ENCODE measurements around the gene ME1. TPM values are rescaled to one million over a fixed set of nuclear protein-coding genes. Genes with fewer than 3 reads are reported as not detected.

Gene ME1
- total RNA-seq, 1 experiment from 2014 or later = 131 TPM

DNA sequence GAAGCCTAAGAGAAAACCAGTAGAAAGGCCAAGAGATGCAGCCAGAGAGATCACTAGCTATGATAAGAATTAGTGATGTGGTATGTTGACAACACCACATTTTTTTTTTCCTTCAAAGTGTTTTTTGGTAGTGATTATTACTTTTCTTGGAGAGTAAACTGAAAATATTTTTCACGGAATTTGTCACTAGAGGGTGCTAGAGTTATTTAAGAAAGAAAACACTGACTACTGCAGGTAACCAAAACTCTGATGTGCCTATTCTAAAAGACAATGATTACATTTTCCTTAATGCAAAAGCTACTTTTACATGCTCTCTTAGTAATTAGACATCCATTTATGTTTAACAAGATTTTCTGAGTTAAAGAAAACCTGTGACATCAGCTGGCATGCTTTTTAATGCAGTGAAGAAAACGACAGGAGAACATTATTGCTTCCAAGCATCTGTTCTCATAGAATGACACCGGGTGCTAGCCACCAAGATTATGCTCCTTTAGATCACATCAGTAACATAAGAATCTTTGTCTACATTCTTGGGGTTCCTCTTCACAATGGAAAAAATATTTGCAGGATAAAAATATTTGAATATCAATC, 208.9 kb downstream of the ME1 start:
- peaks cover 85% of the 10 kb centered on the region for H3K36me3 Mint-ChIP-seq (ENCODE audit: insufficient read depth, unreplicated experiment)
- peak overlapping the region; percentile 5 for H3K27ac Mint-ChIP-seq (ENCODE audit: unreplicated experiment)
- H3K9me3 Mint-ChIP-seq (ENCODE audit: unreplicated experiment) = no peaks in the 10 kb centered on the region
- H3K4me3 ChIP-seq (ENCODE audit: low read depth, low read length) = no peak overlapping the region
- peak overlapping the region; percentile 3 for H3K4me3 Mint-ChIP-seq (ENCODE audit: unreplicated experiment)
- H3K36me3 ChIP-seq (ENCODE audit: control insufficient read depth, insufficient read depth, low read length) = no peaks in the 10 kb centered on the region; the same call in 1 of the 2 replicates
- no TSS peak for BruUV-seq (replicated peaks)
- intact Hi-C loops (cut with micrococcal nuclease; ENCODE audit: unreplicated experiment) = loop anchor here (1.0 to 5.0 kb wide), 4 partner anchors 60 to 315 kb away; no protein-coding TSS in a partner anchor
- peaks cover 32% of the 10 kb centered on the region for H3K4me1 ChIP-seq
- no peak for DNase-seq
- H3K27me3 Mint-ChIP-seq (ENCODE audit: insufficient read depth, unreplicated experiment) = no peaks in the 10 kb centered on the region
- ChIA-PET CTCF (interaction anchor here (0.6 to 1.9 kb wide), 3 partner anchors 290 to 314 kb away, joined by 3 to 11 read pairs (median 3); partner anchors contain the start of gene PRSS35), POLR2A (interaction anchor here (1.1 kb wide), 1 partner anchor 291 kb away, joined by 3 read pairs; the partner anchor contains the start of gene PRSS35)
- H3K9me3 ChIP-seq = no peaks in the 10 kb centered on the region
- peaks cover 15% of the 10 kb centered on the region for H3K4me1 Mint-ChIP-seq (ENCODE audit: low read depth, unreplicated experiment)
- H3K27me3 ChIP-seq (replicated peaks; ENCODE audit: control insufficient read depth, insufficient read depth, low read length) = no peaks in the 10 kb centered on the region
- TF ChIP-seq CTCF (IDR thresholded peaks at IDR 0.05; ENCODE audit: insufficient read depth in 1 of 2, low read depth in 1 of 2, low read length in 1 of 2, severe bottlenecking in 1 of 2, unreplicated experiment in 1 of 2) = peak in 1 of 2 experiments; percentile 28

DNA sequence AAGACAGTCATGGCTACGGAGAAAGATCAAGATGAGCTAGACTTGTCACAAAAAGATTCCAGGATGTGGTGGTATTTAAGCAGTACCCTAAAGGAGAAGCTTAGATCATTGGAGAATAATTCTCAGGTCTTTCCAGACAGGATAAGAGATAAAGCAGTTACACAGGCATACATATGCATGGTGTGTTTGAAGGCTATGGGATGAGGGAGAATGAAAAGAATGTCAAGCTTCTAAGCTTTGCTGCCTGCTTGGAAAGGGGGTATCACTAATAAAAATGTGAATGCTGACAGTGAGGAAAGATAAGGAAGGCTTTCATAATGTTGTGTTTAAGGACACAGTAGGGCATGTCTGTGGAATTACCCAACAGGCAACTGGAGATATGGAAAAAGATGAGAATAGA, 209.6 kb downstream of the ME1 start:
- Histone ChIP-seq H3K4me3 (ENCODE audit: low read depth, low read length) (no peak overlapping the region), H3K36me3 (ENCODE audit: control insufficient read depth, insufficient read depth, low read length) (no peaks in the 10 kb centered on the region; the same call in 1 of the 2 replicates), H3K9me3 (no peaks in the 10 kb centered on the region), H3K27me3 (replicated peaks; ENCODE audit: control insufficient read depth, insufficient read depth, low read length) (no peaks in the 10 kb centered on the region), H3K4me1 (peaks cover 32% of the 10 kb centered on the region)
- ChIA-PET CTCF (interaction anchor here (0.5 to 1.9 kb wide), 2 partner anchors 295 to 315 kb away, joined by 5 to 11 read pairs; no protein-coding TSS in a partner anchor), POLR2A (interaction anchor here (0.6 to 1.1 kb wide), 2 partner anchors 66 to 292 kb away, joined by 3 to 5 read pairs; partner anchors contain the start of gene PRSS35)
- DNase-seq = peak in 1 of 2 experiments; percentile 42
- peak overlapping the region; percentile 3 for H3K4me3 Mint-ChIP-seq (ENCODE audit: unreplicated experiment)
- peaks cover 86% of the 10 kb centered on the region for H3K36me3 Mint-ChIP-seq (ENCODE audit: insufficient read depth, unreplicated experiment)
- TF ChIP-seq CTCF (IDR thresholded peaks at IDR 0.05; ENCODE audit: insufficient read depth in 1 of 2, low read depth in 1 of 2, low read length in 1 of 2, severe bottlenecking in 1 of 2, unreplicated experiment in 1 of 2) = no peak
- no peaks in the 10 kb centered on the region for H3K9me3 Mint-ChIP-seq (ENCODE audit: unreplicated experiment)
- H3K4me1 Mint-ChIP-seq (ENCODE audit: low read depth, unreplicated experiment) = peaks cover 15% of the 10 kb centered on the region
- intact Hi-C loops (cut with micrococcal nuclease; ENCODE audit: unreplicated experiment) = loop anchor here (5.0 kb wide), 2 partner anchors 61 to 316 kb away; no protein-coding TSS in a partner anchor
- peak overlapping the region; percentile 5 for H3K27ac Mint-ChIP-seq (ENCODE audit: unreplicated experiment)
- BruUV-seq (replicated peaks) = no TSS peak
- H3K27me3 Mint-ChIP-seq (ENCODE audit: insufficient read depth, unreplicated experiment) = no peaks in the 10 kb centered on the region

DNA sequence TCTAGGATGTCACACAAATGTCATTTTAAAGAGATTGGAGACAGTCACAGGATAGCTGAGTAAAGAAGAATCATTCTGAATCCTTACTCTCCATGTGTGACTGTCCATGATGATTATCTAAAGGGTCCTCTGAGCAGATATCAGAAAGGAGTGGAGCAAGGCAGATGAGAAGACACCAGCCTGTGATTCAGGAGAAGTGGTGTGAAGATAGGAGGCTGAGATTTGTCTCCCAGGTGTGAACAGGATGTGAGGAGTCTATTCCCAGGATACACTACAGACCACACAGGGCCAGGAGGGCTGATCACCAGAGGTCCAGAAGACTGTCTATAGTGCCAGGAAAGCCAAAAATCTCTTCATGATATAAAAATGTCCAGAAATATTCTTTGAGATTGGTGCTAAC, 210.7 kb downstream of the ME1 start:
- Histone ChIP-seq H3K9me3 (no peaks in the 10 kb centered on the region), H3K36me3 (ENCODE audit: control insufficient read depth, insufficient read depth, low read length) (no peaks in the 10 kb centered on the region; the same call in 1 of the 2 replicates), H3K27me3 (replicated peaks; ENCODE audit: control insufficient read depth, insufficient read depth, low read length) (no peaks in the 10 kb centered on the region), H3K4me3 (ENCODE audit: low read depth, low read length) (no peak overlapping the region), H3K4me1 (peaks cover 32% of the 10 kb centered on the region)
- DNase-seq = no peak
- BruUV-seq (replicated peaks) = no TSS peak
- no peak overlapping the region for H3K27ac Mint-ChIP-seq (ENCODE audit: unreplicated experiment)
- no peak for TF ChIP-seq CTCF (IDR thresholded peaks at IDR 0.05; ENCODE audit: insufficient read depth in 1 of 2, low read depth in 1 of 2, low read length in 1 of 2, severe bottlenecking in 1 of 2, unreplicated experiment in 1 of 2)
- intact Hi-C loops (cut with micrococcal nuclease; ENCODE audit: unreplicated experiment) = loop anchor here (5.0 kb wide), 2 partner anchors 62 to 317 kb away; no protein-coding TSS in a partner anchor
- ChIA-PET CTCF (no interaction called here), POLR2A (no interaction called here)
- H3K36me3 Mint-ChIP-seq (ENCODE audit: insufficient read depth, unreplicated experiment) = peaks cover 91% of the 10 kb centered on the region
- no peaks in the 10 kb centered on the region for H3K9me3 Mint-ChIP-seq (ENCODE audit: unreplicated experiment)
- H3K27me3 Mint-ChIP-seq (ENCODE audit: insufficient read depth, unreplicated experiment) = no peaks in the 10 kb centered on the region
- no peak overlapping the region for H3K4me3 Mint-ChIP-seq (ENCODE audit: unreplicated experiment)
- peaks cover 15% of the 10 kb centered on the region for H3K4me1 Mint-ChIP-seq (ENCODE audit: low read depth, unreplicated experiment)
